Activated CD4-positive, alpha-beta T cell treated with anti-CD3 and anti-CD28 coated beads, Interleukin-2, amount 50 U/mL, for 24 hours (primary cell): ENCODE measurements around the gene ENO2.
"Not testable (repeated sequence)": the region's sequence is repeated elsewhere in the genome, so short reads cannot be mapped to it uniquely, and the experiment has no call there.

Experiments used
- DNase-seq, 2 donors: peaks; one replicate each; pipeline ENCODE4 v3.0.0-alpha.2; 2020; ENCODE audit warnings: low read depth in 1 of 2, low spot score in 1 of 2

ENO2 gene

DNA sequence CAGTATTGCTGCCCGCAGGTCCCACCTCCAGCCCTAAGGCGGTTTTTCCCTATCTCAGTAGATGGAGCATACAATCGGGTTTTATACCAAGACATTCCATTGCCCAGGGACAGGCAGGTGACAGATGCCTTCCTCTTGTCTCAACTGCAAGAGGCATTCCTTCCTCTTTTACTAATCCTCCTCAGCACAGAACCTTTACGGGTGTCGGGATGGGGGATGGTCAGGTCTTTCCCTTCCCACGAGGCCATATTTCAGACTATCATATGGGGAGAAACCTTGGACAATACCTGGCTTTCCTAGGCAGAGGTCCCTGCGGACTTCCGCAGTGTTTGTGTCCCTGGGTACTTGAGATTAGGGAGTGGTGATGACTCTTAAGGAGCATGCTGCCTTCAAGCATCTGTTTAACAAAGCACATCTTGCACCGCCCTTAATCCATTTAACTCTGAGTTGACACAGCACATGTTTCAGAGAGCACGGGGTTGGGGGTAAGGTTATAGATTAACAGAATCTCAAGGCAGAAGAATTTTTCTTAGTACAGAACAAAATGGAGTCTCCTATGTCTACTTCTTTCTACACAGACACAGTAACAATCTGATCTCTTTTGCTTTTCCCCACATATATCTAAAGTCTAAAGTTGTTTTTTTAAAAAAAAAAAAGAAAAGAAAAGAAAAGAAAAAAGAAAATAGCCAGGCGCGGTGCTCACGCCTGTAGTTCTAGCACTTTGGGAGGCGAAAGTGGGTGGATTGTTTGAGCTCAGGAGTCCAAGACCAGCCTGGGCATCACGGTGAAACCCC lies 28.0 kb upstream of the ENO2 start:
- not testable (repeated sequence) for DNase-seq

DNA sequence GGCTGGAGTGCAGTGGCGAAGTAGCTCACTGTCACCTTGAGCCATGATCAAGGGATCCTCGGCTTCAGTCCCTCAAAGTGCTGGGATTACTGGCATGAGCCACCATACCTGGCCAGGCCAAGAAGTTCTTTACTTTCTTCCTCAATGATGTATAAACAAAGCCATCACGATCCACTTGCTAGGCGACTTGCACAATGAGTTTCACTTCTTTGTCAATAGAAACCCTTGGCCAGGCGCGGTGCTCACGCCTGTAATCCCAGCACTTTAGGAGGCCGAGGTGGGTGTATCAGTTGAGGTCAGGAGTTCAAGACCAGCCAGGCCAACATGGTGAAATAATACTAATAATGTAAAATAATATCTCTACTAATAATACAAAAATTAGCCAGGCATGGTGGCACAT lies 26.9 kb upstream of the ENO2 start:
- DNase-seq = no peak

DNA sequence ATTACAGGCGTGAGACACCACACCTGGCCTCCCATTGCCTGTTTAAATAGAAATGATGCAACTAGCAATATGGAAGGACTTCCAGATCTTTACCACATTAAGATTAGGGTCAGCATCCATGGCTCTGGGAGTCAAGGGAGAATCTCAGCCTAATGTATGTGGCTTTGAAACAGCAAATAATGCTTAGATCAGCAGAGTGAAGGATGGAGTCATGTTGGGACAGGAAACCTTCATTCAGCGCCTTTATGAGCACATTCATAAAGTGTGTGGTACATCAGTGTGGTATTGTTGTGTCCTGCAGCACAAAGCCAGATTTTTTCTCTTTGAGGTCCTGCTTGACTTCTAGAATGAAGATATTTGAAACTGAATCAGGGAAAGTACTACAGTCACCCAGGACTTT lies 26.0 kb upstream of the ENO2 start:
- DNase-seq = no peak

DNA sequence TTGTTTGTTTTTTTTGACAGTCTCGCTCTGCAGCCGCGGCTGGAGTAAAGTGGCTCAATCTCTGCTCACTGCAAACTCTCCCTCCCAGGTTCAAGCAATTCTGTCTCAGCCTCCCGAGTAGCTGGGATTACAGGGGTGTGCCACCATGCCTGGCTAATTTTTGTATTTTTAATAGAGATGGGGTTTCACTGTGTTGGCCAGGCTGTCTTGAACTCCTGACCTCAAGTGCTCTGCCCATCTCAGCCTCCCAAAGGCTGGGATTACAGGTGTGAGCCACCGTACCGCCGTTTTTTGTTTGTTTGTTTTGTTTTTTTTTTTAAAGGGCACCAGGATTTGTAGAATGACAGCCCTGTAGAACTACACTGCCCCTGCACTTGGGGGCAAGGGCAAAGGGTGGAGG lies 25.6 kb upstream of the ENO2 start:
- DNase-seq = not testable (repeated sequence)

DNA sequence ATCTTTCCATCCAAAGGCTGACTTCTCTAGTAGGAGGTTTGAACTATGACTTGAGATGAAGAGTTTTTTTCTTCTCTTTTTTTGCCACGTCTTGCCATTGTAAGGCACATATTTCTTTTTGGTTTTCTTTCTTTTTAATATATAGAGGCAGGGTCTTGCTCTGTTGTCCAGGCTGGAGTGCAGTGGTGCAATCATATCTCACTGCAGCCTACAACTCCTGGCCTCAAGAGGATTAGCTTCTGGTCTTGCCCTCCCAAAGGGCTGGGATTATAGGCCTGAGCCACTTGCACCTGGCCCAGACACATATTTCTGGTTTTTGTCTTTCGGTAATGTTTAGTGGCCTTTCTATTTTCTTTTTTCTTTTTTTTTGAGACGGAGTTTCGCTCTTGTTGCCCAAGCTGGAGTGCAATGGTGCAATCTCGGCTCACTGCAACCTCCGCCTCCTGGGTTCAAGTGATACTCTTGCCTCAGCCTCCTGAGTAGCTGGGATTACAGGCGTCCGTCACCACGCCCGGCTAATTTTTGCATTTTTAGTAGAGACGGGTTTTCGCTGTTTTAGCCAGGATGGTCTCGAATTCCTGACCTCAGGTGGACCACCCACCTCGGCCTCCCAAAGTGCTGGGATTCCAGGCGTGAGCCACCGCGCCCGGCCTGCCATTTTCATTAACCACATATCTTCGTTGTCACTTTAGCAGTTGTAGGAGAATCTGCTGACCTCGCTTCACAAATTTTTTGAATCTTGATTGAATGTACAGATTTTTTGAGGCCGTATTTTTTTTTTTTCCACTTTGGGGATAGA lies 24.4 kb upstream of the ENO2 start:
- not testable (repeated sequence) for DNase-seq

DNA sequence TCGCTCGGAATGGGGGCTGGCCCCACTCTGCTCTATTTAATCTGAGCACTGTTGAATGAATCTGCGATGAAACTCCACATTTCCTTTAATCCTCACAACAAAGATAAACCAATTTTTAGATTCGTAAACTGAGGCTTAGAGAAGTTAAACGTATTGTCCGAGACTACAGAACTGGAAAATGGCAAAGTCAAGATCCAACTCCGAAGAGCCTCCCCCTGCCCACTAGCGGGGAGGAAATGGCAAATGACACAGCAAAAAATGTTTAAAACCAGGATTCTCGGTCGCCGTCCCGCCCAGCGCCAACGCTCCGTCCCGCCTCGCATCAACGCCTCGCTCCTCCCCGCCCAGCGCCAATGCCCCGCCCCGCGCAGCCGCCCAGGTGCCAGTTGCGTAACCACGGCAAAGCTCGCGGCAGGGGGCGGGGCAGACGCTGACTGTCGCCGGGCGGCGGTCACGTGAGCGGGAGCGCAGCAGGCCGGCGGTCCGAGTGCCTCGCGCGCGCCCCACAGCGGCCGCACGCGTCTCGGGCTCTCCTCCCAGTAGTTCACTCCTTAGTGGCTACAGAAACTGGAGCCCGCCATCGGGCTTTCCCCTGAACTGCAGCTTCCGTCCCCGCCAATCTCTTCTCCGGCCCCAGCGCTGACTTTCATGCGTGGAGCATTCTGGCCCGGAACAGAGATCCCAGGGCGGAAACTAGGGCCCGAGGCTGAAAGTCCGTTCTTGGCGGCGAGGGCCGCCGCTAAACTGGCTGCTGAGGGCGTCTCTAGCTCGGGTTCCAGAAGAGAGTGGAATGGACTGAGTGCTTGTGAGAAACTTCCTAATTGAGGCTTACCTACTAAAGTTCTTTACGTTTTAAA lies 23.4 kb upstream of the ENO2 start:
- DNase-seq = peak; percentile 97 to 98

DNA sequence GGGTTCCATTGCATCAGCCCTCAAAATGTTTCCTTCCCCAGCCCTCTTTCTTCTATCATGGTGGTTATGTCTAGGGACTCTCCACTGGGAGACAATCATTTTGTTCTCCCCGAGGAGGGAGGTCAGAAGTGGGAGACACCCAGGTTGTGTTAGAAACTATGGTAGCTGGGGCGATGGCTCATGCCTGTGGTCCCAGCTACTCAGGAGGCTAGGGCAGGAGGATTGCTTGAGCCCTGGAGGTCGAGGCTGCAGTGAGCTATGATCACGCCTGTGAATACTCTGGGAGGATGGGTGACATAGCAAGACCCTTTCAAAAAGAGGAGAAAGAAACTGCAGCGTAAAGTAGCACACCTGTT lies 22.8 kb upstream of the ENO2 start:
- no peak for DNase-seq

DNA sequence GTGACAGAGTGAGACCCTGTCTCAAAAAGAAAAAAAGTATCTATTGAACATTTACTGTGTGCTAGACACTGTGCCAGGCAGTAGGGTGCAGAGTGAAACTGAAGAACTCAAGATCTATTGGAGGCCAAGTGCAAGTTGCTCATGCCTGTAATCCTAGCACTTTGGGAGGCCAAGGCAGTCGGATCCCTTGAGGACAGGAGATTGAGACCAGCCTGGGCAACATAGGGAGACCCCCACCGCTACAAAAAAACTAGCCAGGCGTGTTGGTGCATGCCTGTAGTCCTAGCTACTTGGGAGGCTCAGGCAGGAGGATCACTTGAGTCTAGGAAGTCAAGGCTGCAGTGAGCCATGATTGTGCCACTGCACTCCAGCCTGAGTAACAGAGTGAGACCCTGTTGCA lies 21.7 kb upstream of the ENO2 start:
- DNase-seq = not testable (repeated sequence)

DNA sequence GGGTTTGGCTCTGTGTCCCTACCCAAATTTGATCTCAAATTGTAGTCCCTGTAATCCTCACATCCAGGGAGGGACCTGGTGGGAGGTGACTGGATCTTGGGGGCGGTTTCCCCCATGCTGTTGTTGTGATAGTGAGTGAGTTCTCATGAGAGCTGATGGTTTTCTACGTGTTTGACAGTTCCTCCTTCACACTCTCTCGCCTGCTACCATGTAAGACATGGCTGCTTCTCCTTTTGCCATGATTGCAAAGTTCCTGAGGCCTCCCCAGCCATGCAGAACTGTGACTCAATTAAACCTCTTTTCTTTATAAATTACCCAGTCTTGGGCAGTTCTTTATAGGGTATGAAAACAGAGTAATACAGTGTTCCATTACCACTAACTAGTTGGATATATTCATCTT lies 20.1 kb upstream of the ENO2 start:
- DNase-seq = no peak

DNA sequence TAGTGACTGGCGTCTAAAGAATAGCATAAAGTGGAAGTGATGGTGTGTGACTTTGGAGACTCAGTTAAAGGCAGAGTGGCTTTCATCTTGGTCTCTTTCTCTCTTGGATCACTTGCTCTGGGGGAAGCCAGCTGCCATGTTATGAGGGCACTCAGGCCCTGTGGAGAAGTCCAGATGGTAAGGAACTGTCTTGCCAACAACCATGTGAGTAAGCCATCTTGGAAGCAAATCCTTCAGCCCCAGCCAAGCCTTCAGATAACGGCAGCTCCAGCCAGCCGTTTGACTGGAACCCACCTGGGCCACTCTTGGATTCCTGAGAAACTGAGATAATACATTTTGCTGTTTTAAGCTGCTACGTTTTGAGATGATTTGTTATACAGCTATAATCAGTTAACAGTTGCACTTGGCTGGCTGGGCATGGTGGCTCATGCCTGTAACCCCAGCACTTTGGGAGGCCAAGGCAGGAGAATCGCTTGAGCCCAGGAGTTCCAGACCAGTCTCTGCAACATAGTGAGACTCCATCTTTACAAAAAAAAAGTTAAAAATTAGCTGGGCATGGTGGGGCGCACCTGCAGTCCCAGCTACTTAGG lies 17.4 kb upstream of the ENO2 start:
- no peak for DNase-seq

DNA sequence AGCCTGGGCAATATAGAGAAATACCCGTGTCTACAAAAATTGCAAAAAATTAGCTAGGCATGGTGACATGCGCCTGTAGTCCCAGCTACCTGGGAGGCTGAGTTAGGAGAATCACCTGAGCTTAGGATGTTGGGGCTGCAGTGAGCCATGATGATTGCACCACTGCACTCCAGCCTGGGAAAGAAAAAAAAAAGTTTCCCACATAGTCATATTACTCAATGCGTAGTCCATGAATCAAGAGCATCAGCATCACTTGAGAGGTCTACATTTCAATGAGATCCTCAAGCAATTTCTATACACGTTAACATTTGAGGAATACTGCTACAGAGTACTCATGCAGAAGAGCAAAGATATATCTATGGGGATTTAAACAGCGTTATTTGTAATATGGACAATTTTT lies 15.0 kb upstream of the ENO2 start:
- DNase-seq = no peak

DNA sequence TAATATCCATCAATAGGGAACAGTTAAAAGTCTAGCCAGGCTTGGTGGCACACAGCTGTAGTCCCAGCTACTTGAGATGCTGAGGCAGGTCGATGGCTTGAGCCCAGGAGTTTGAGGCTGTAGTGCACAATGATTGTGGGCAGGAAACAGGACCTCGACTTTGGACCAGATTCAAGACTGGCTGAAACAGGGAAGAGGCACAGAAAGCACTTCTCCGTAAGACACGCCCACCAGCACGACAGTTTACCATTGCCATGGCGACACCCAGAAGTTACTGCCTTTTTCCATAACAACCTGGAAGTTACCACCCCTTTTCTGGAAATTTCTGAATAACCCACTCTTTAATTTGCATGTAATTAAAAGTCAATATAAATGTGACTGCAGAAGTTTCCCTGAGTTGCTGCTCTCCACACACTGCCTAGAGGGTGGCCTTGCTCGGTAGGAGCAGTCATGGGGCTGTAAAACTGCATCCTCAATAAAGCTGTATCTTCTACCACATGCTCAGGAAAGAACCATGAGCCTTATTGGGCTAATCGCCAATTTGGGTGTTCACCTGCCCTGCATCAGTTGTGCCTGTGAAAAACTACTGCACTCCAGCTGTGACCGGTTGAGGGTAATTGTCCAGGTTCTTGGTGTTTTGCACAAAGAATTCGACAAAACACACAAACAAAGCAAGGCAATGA lies 14.4 kb upstream of the ENO2 start:
- no peak for DNase-seq

DNA sequence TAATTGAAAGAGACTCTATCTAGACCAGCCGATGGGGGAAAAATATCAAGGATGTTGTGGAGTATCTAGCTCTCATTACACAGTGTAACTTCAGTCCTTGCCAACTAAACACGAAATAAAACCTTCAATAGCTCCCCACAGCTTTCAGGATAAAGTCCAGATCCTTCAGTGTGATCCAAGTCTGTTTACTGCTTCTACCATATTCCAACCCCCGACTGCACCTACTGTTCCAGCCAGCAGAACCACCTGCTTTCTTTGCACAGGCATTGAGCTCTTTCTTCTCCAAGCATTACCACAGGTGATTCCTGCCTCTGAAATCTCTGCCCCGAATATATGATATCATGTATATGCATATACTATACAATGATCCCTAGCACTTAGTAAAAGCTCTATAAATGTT lies 11.9 kb upstream of the ENO2 start:
- no peak for DNase-seq

DNA sequence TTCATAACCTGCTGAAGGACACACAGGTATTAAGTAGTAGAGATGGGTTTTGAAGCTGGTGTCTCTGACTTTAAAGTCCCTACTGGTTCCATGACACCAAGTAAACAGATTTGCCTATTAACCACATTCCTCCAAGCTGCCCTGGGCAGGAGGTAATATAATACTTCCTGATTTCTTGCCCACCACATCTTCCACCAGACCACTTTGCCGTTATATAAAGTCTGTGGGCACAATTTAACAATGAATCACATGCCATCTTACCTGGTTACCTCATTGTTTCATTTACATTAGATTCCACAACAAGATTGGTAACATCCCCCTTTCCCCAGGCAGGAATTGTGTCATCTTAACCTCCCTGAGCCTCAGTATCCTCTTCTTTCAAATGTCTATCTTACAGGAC lies 10.7 kb upstream of the ENO2 start:
- DNase-seq = no peak

DNA sequence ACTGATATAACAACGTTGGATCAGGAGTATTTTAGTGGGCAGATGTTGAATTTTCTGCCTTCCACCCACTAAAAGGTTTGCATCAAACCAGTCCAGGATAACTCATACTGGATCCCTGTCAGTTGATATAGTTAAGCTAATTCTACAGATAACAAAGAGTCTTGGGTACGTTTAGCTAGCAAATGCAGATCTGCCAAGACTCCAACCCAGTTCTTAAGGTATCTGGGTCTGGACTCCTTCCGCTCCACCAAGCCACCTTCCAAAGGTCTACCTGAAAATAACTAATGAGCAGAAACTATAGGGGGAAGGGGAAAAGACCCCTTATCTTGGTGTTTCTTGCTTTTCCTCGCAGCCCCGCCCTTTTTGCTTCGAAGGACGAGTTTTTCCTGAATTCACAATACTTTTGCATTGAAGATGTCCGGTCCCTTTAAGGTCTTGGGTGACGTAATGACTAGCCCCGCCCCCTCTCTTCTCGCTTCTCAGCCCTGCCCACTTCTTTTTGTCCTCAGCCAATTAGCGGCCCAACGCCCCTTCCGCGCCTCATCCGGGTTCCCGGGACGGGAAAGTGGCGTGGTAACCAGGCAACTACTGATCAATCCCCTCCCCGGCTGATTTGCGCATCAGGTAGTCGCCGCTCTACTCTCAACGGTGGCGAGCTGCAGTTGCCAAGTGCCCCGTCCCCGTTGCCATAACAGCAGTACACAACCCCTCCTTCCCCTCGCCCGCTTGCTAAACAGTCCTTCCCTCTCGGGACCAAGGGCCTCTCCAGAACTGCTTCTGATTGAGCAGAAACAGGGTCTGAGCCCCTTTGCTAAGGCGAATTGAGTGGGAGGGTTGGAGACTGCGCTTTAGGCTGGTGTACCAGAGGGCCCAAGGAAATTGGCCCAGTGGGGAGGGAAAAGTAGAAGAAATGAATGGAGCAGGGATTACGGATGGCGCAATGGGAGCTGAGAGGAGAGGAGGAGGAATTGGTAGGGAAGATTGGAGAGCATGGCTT lies 9.8 kb upstream of the ENO2 start, which contains the start of gene LRRC23:
TSS of gene LRRC23 (plus strand) at position 543 of the 997 bp plus-strand sequence. CDS start 812 bp downstream, outside the sequence.
- DNase-seq = peak; percentile 91 to 98

DNA sequence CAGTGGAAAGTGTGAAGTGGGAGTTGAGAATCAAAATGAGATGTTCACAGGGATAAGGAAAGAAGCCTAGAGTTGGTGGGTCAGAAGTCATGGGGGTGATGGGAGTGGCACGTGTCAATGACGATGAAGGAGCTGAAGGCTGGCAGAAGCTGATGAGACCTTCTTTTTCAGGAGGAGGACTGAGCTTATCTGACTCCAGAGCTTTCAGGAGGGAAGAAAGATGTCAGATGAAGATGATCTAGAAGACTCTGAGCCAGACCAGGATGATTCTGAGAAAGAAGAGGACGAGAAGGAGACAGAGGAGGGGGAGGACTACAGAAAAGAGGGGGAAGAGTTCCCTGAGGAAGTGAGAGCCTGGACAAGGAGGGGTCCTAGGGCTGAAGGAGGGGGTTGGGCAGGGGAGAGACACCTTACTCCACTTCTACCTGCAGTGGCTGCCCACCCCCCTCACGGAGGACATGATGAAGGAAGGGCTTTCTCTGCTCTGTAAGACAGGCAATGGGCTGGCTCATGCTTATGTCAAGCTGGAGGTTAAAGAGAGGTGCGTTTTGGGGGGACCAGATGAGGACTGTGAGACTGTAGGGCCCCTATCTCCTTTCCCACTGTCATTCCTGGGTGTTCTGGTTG lies 8.9 kb upstream of the ENO2 start:
- DNase-seq = no peak

DNA sequence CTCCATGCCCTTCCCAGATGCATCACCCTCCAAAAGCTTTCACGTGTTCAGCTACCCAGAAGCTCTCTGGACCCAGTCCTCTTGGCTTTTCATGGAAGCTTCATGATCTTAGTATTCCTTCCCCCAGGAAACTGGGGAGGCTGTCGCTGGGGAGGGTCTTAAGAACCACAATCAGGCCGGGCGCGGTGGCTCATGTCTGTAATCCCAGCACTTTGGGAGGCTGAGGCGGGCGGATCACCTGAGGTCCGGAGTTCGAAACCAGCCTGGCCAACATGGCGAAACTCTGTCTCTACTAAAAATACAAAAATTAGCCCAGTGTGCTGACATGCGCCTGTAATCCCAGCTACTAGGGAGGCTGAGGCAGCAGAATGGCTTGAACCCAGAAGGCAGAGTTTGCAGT lies 6.2 kb upstream of the ENO2 start:
- DNase-seq = not testable (repeated sequence)

DNA sequence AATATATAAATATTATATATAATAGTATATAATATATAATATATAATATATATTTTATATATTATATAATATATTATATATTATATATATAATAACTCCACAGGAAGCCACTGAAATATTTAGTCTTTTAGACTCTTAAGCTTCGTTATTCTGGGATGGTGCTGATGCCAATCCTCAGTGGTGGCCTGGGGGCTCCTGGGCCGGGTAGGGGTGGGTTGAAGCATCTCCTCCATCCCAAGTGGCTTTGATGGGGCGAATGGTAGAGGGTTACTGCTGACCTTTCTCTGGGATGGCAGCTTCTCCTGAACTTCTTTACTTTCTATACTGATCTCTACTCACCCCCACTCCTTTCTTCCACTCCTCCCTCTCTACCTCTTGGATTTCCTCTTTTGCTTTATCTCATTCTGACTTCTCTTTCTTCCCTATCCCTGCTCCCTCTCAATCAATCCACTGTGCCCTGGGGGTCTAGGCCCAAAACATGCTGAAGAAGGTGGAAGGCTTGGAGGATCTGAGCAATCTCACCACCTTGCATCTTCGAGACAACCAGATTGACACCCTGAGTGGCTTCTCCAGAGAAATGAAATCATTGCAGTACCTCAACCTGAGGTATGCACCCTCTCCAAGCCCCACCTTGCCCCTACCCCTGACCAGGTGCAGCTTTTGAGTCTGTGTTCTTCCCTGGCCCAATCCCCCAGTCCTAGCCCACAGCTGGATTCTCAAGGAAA lies 4.8 kb upstream of the ENO2 start:
- no peak for DNase-seq
